GM19324 (cell line): ENCODE data around the gene TNNI3.
"Not testable (repeated sequence)": the region's sequence is repeated elsewhere in the genome, so short reads cannot be mapped to it uniquely, and the experiment has no call there.

Experiments
- ATAC-seq: cut with Tn5 transposase; IDR thresholded peaks from one replicate; pipeline ENCODE4 v1.9.1; 2021; ENCODE audit warnings: mild to moderate bottlenecking, moderate library complexity; ENCODE audit not compliant: unreplicated experiment, low FRiP score

Gene TNNI3

GRCh38 chr19:55116232-55116858 is 41.2 kb downstream of the TNNI3 start:
- no peak for ATAC-seq

DNA sequence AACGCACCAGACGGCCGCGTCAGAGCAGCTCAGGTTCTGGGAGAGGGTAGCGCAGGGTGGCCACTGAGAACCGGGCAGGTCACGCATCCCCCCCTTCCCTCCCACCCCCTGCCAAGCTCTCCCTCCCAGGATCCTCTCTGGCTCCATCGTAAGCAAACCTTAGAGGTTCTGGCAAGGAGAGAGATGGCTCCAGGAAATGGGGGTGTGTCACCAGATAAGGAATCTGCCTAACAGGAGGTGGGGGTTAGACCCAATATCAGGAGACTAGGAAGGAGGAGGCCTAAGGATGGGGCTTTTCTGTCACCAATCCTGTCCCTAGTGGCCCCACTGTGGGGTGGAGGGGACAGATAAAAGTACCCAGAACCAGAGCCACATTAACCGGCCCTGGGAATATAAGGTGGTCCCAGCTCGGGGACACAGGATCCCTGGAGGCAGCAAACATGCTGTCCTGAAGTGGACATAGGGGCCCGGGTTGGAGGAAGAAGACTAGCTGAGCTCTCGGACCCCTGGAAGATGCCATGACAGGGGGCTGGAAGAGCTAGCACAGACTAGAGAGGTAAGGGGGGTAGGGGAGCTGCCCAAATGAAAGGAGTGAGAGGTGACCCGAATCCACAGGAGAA is 42.0 kb downstream of the TNNI3 start:
- no peak for ATAC-seq

DNA sequence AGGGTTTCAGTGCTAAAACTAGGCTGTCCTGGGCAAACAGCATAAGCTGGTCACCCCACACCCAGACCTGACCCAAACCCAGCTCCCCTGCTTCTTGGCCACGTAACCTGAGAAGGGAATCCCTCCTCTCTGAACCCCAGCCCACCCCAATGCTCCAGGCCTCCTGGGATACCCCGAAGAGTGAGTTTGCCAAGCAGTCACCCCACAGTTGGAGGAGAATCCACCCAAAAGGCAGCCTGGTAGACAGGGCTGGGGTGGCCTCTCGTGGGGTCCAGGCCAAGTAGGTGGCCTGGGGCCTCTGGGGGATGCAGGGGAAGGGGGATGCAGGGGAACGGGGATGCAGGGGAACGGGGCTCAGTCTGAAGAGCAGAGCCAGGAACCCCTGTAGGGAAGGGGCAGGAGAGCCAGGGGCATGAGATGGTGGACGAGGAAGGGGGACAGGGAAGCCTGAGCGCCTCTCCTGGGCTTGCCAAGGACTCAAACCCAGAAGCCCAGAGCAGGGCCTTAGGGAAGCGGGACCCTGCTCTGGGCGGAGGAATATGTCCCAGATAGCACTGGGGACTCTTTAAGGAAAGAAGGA is 42.9 kb downstream of the TNNI3 start:
- ATAC-seq, result no peak

DNA sequence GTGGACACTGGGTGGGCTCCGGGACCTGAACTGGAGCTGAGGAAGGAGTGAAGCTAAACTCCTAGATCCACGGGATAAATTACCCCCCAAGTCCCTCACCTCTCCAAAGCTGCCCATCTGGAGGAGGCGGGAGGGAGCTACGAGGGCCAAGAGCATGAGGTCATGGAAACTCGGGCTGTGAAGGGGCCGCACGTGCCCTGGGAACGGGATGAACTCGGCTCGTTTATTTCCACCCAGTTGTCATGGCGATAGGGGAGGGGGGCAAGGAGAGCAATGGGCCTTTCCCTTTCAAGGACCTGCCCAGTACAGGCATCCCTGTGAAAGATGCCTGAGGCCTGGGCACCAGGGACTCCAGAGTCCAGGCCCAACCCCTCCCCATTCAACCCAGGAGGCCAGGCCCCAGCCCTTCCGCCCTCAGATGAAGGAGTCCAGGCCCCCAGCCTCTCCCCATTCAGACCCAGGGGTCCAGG is 43.9 kb downstream of the TNNI3 start:
- ATAC-seq, result no peak

DNA sequence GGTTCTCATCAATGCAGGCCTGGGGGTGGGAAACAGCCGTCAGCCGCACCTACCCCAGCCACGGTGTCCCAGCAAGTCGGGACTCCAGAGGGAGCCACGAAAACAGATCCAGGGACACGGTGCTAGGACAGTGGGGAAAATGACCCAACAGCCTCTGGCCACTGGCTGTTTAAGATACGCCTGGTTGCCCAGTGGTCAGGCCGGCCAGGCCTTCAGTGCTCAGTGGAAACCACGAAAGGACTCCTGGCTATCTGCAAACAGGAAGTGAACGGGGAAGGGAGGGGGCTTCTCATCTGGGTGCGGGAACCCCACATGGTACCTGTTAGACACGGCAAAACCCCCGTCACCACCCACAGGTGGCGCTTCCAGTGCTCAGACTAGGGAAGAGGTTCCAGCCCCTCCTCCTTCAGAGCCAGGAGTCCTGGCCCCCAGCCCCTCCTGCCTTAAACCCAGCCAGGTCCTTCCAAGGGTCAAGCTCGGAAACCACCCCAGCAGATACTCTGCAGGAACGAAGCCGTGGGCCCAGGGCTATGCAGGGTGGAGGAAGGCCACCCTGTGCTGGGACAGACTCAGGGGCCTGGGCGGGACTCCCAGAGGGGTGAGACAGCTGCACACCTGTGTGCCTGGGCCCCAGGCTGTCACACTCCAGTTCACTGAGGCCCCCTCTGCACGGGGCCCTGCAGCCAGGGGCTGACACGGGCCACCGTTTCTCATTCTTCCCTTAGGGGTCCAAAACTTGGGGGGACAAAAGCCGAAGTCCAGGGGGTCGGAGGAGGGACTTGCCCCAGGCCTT is 44.6 kb downstream of the TNNI3 start:
- ATAC-seq, result no peak

DNA sequence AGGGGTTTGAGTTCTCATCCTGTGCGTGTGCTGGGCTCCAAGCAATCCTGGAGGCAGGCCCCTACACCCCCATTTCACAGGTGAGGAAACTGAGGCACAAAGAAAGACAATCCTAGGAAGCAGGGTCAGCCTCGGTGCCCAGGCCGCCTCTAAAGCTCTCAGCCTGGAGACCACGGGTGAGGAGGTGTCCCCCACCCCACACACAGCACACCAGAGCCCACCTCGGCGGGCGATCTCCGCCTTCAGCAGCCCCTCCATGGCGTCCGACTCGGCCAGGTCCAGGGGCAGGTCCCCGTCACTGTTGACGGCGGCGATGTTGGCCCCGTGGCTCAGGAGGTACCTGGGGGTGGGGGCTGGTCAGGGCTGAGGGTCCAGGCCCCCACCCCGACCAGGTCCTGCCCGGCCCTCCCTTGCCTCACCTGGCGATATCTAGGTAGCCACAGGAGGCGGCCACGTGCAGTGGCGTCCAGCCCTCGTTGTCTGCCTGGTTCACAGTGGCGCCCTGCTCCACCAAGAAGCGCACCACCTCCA is 45.2 kb downstream of the TNNI3 start:
- no peak for ATAC-seq

DNA sequence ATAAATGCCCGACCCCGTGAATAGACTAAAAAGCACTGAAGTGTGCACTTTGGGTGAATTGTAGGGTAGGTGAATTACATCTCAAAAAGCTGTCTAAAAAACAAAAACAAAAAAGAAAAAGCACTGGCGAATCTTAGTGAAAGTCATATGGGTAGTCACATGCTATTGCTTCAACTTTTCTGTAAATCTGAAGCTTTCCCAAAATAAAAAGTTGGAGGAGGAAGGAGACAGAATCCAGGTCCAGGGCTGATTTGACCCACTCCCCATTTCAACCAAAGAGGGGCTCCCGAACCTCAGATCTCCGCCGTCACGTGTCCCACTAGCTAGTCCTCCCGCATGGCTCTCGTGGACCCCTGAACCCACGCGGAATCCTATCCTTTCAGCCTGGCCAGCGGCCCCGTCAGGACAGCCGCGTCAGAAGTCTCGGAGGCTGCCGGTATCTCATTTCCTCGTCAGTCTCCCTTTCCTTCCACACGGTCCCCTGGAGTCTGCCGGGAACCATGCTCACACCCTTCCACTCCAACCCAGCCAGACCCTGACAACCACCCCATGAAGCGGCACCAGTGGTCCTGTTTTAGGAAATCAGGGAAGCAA is 46.2 kb downstream of the TNNI3 start:
- ATAC-seq, result no peak

DNA sequence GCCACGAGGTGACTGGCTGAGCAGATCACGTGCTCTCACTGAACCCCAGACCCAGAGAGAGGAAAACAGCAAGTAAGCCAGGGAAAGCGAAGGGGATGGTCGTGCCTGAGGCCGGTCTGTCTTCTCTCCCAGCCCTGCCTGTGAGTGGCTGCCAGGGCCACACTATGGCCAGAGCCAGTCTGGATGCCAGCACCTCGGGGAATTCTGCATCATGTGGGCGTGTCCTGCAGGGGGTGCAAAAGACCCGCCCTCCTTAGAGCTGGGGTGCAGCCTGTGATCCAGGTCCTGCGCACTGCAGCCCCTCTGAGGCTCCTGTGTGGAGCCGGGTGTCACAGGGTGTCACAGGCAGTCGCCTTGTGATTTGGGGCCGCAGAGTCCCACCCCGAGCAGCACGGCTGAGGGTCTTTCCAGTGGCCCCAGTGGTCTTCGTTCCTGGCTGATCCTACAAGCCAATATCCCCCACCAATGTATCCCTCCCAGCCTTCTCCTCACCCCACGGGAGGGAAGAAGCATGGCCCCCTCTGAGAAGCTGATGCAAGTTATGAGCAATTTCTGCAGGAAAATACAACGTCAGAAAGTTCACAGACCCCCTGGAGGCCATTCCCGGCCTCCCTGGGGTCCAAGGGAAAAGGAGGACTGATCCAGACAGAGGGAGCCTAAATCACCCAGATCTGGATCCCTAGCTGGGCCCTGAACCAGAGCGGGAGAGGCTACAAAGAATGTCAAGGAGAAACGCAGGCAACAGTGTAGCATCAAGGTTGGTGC is 47.8 kb downstream of the TNNI3 start:
- no peak for ATAC-seq

DNA sequence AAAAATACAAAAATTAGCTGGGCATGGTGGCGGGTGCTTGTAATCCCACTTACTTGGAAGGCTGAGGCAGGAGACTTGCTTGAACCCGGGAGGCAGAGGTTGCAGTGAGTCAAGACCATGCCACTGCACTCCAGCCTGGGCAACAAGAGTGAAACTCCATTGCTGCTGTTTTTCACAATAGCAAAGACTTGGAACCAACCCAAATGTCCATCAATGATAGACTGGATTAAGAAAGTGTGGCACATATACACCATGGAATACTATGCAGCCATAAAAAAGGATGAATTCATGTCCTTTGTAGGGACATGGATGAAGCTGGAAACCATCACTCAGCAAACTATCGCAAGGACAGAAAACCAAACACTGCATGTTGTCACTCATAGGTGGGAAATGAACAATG is 50.3 kb downstream of the TNNI3 start:
- ATAC-seq, result not testable (repeated sequence)

- no peak for ATAC-seq
Observed at GRCh38 chr19:55106591-55106990, 50.9 kb downstream of the TNNI3 start.

DNA sequence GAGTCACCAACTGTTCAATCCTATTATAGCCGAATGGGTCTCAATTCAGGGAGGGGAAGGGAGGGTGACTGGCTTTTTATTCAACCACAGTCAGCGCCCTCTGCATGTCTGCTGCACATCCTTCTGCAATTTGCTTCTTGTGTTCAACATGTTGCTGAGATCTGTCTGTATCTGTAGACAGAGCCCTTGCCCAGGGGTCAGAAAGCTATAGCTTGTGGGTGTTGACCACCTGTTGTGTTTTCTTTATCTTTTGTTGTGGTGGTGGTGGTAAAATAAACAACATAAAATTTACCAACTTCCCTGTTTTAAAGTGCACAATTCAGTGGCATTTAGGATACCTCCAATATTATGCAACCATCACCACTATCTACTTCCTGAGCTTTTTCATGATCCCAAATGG is 52.3 kb downstream of the TNNI3 start:
- no peak for ATAC-seq

- ATAC-seq, result no peak
Observed at GRCh38 chr19:55103190-55103589, 54.3 kb downstream of the TNNI3 start.
